ENCODE data around the gene PPP4R3B.
"Not testable (repeated sequence)": the region's sequence is repeated elsewhere in the genome, so short reads cannot be mapped to it uniquely, and the experiment has no call there.

PPP4R3B gene

GRCh38 chr2:55595536-55595935 is 21.9 kb downstream of the PPP4R3B start:
- no peak for DNase-seq

DNA sequence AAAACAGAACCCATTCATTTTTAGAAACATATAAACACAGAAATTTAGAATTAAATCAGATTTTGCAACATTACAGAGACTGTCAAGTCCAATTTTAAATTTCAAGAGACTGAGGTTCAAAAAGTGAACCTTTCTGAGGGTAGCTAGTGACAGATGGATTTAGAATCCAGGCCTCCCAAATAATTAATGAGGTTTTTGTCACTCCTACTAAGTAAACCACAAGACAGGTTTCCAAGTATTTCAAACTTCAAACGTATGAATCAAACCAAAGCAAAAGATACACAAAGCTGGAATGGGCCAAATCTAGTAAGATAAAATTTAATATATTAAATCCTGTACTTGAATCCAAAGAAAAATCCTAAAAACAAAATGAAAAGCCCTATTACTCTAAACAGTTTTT is 25.3 kb downstream of the PPP4R3B start:
- no peak for DNase-seq

DNA sequence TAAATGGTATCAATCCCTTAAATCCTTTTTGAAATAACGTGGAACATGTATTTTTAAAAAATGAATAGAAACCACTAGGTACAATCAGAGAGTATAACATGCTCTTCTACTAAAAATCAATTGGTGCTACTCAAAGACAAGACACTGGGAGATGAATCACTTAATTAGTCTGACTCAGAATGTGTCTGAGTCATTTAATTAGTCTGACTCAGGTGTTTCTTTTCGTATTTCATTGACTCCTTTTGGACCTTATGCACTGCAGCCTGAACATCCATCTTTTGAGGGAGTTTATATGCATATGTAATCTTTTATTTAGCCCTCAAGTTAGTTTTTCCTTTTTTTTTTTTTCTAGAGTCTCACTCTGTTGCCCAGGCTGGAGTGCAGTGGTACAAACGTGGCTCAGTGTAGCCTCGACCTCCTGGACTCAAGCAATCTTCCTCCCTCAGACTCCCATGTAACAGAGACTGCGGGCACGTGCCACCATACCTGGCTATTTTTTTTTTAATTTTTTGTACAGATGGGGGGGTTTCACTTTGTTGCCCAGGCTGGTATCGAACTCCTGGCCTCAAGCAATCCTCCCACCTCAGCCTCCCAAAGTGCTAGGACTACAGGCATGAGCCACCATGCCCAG is 26.5 kb downstream of the PPP4R3B start:
- DNase-seq = peak; percentile 73

DNA sequence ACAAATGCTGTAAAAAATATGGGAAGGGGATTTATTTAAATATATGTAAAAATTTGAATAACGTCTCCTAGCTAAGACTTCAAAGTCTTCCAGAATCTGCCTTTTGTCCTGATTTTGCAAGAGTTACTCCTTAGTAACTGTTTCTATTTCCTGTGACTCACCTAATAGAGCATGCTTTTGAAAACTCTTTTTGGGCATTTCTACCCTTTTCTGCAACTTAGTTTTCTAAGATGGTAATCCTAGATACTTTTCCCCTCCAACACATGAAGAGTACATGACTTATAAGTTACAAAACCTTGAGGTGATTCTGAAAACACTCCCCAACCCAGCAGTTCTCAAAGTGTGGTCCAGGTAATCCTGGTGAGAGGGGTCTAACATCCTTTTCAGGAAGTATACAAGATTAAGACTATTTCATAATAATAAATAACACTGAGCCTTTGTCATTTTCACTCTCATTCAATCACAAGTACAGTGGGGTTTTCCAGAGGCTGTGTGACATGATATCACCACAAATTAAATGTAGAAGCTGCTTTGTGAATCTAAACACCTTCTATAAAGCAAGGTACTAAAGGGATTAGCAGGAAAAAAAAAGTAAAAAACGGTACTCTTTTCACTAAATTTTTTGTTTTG is 31.9 kb downstream of the PPP4R3B start:
- peak; percentile 47 for DNase-seq

GRCh38 chr2:55581874-55582547 is 35.4 kb downstream of the PPP4R3B start:
- no peak for DNase-seq

- DNase-seq = no peak
These were observed 36.0 kb downstream of the PPP4R3B start for GRCh38 chr2:55581435-55581834.

DNA sequence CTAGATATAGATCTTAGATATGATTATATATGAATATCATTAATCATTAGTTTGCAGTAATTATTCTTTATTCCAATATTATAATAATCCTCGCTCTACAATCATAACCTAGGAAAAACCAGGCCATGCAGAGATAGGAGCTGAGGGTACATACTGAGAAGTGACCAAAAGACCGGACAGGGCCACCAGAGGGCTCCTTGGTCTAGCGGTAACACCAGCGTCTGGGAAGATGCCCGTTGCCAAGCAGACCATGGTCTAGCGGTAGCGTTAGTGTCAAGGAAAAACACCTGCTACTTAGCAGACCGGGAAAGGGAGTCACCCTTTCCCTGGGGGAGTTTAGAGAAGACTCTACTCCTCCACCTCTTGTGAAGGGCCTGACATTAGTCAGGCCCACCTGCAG is 48.4 kb downstream of the PPP4R3B start:
- DNase-seq = not testable (repeated sequence)

DNA sequence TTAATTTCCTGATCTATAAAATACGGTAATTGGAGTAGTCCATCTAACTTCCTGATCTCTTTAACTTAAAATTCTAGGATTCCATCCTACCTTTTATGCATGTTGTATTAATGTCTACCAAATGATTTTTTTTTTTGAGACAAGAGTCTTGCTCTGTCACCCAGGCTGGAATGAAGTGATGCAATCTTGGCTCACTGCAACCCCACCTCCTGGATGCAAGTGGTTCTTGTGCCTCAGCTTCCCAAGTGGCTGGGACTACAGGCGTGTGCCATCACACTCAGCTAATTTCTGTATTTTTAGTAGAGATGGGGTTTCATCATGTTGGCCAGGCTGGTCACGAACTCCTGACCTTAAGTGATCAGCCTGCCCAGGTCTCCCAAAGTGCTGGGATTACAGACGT is 50.1 kb downstream of the PPP4R3B start:
- DNase-seq = no peak

DNA sequence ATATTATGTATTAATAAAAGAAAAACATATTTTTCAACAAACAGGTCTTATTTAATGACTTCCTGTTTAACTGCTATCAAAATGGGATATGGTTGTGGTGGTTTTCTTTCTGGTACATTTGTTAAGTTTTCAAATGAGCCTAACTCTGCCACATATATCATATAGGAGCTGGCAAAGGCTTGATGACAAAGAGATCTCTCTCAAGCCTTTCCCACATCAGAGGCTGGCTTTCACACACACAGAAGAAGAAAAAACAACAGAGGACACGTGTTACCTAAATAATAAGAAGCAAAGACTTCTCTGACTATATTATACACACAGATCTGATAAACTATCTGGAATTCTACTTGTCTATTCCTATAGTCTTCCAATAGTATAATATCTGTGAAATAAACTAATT is 51.8 kb downstream of the PPP4R3B start:
- no peak for DNase-seq

GRCh38 chr2:55560855-55561254 is 56.6 kb downstream of the PPP4R3B start:
- no peak for DNase-seq

GRCh38 chr2:55556809-55557208 is 60.6 kb downstream of the PPP4R3B start:
- no peak for DNase-seq

- peak; percentile 16 for DNase-seq
These were observed 61.4 kb downstream of the PPP4R3B start for GRCh38 chr2:55555977-55556376.

- DNase-seq = no peak
These were observed 64.1 kb downstream of the PPP4R3B start for GRCh38 chr2:55553321-55553720.

- peak; percentile 65 for DNase-seq
These were observed 66.9 kb downstream of the PPP4R3B start for GRCh38 chr2:55550368-55551102.

GRCh38 chr2:55547679-55548078 is 69.7 kb downstream of the PPP4R3B start:
- not testable (repeated sequence) for DNase-seq

DNA sequence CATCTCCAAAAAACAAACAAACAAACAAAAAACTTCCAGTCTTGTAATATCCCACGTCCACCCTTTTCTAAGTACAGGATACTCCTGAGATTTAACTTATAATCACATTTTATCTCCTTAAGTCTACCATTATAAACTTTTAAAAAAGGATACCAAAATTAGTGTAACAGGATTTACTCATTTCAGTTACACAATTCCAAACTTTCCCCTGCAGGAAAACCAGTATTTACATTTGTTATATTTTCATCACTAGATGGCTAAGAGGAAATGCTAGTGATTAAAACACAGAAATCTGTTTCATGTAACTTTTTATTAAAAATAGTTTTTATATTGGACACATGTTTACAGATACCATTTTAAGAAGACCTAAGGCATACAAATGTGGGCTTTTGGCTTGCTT is 70.4 kb downstream of the PPP4R3B start:
- DNase-seq = no peak

GRCh38 chr2:55530539-55531081 is 86.8 kb downstream of the PPP4R3B start:
- no peak for DNase-seq

DNA sequence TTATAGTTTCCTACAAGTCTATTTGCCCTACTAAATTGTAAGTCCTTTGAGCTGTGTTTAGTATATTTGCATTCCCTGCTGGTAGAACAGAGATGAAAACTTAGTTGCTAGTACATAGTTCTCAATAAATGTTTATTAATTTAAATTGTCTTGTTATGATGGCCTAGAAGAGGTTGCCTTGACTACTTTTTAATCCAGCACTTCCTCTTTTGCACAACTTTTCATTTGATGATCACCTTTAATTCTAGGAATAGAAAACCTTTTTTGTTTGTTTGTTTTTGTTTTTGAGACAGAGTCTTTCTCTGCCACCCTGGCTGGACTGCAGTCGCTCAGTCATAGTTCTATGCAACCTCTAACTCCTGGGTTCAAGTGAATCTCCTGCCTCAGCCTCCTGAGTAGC is 91.2 kb downstream of the PPP4R3B start:
- no peak for DNase-seq

- no peak for DNase-seq
These were observed 92.5 kb downstream of the PPP4R3B start for GRCh38 chr2:55524884-55525437.

DNA sequence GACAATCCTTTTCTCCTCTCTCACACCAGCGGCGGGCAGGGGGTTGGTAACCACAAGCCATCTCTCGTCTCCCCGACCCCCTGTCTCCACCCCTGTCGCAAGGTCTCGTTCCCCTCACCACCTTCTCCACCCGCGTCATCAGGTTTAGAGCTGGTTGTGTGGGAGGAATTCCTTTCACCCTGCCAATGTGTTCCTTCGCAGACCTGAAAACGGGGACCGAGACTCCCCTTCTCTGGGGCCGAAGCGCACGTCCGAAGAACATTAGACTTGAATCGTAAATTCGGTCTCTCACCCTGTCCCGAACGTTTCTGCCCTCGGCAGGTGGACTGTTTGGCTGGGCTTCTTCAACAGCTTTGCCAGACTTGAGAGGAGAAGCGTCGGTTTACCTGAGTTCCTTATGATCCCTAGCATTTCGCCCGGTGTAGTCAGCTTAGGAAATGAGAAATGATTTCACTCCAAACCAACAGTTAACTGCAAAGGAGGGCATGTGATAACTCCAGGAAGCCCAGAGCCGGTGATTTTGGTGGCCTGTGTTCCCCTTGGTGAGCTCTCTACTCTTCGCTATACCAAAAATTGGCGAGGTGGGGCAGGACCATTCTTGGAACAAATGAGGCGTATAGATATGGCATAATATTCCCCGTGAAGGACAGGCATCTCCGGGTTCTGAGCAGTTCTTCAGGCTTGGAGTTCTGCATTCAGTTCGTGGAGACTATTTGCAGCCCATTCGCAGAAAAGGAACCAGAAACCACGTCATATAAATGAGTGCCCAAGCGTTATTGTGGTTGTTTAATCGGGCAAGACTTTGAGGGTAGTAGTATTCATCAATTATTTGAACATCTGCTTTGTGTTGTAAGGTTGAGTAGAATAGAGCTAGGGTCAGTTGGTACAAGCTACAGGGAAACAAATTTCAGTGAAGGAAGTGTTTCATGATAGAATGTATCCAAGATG is 97.2 kb downstream of the PPP4R3B start:
- peak; percentile 20 for DNase-seq

- no peak for DNase-seq
These were observed 98.6 kb downstream of the PPP4R3B start for GRCh38 chr2:55518841-55519165.

Measured in fibroblast of skin of abdomen (primary cell).